SK-N-SH (cell line): Measurements from ENCODE around the gene WWC2. TPM values are rescaled to one million over a fixed set of nuclear protein-coding genes. Genes with fewer than 3 reads are reported as not detected.

Source experiments
- CTCF ChIA-PET: fragments of 300-600, 350-600 bp; formaldehyde crosslinking; extraction: SDS; loops from one replicate; lab custom pipeline; 2021; lab: Yijun Ruan, JAX
- POLR2A ChIA-PET: fragments of 350-600 bp; sonication (Branson Sonifier 250); formaldehyde crosslinking; extraction: SDS; loops from one replicate; lab custom pipeline; 2020; ENCODE audit warnings: antibody characterized with exemption, inconsistent platforms; lab: Yijun Ruan, JAX
- DNase-seq: peaks from one replicate; pipeline ENCODE4 v3.0.0; 2012
- H2AFZ ChIP-seq: fragments of 200-600 bp; sonication (generic); 2 replicates; pipeline ENCODE4 v1.8.1; 2016; ENCODE audit warnings: antibody characterized with exemption, mild to moderate bottlenecking, low read depth
- H3F3A ChIP-seq: fragments of 200-600 bp; sonication (generic); replicated peaks from 2 replicates; pipeline ENCODE3; 2016; ENCODE audit warnings: antibody characterized with exemption, mild to moderate bottlenecking; ENCODE audit not compliant: insufficient read depth
- H3K27ac ChIP-seq, 2 experiments: fragments of 200-500 bp in 1 of 2; fragments of 200-600 bp in 1 of 2; sonication (Bioruptor generic) in 1 of 2; sonication (generic), shearing (Covaris generic) in 1 of 2; 2 replicates each; pipeline versions ENCODE4 v1.5.1 to v1.6.1; 2014 to 2016; ENCODE audit warnings: low read depth in 2 of 2, inconsistent platforms in 1 of 2, low read length in 1 of 2, mild to moderate bottlenecking in 1 of 2, mixed read lengths in 1 of 2
- H3K27me3 ChIP-seq: fragments of 200-600 bp; sonication (generic), shearing (Covaris generic); 2 replicates; pipeline ENCODE4 v1.6.1; 2016; ENCODE audit warnings: mixed run types; ENCODE audit not compliant: insufficient read depth
- H3K36me3 ChIP-seq, 2 experiments: fragments of 200-500 bp in 1 of 2; fragments of 200-600 bp in 1 of 2; sonication (Bioruptor generic) in 1 of 2; sonication (generic) in 1 of 2; replicated peaks in 1 of 2; 2 replicates each; pipeline versions ENCODE3 to v1.5.1; 2014 to 2016; ENCODE audit warnings: low read length in 1 of 2, mild to moderate bottlenecking in 1 of 2; ENCODE audit not compliant: insufficient read depth in 2 of 2, control insufficient read depth in 1 of 2
- H3K4me1 ChIP-seq, 2 experiments: fragments of 200-500 bp in 1 of 2; fragments of 200-600 bp in 1 of 2; sonication (Bioruptor generic) in 1 of 2; sonication (generic), shearing (Covaris generic) in 1 of 2; 2 replicates each; pipeline versions ENCODE4 v1.5.1 to v1.6.1; 2014 to 2016; ENCODE audit warnings: low read depth in 1 of 2, low read length in 1 of 2, mixed run types in 1 of 2; ENCODE audit not compliant: insufficient read depth in 2 of 2, control insufficient read depth in 1 of 2
- H3K4me2 ChIP-seq: fragments of 200-600 bp; sonication (generic), shearing (Covaris generic); 2 replicates; pipeline ENCODE4 v1.6.1; 2017; ENCODE audit warnings: mixed run types
- H3K4me3 ChIP-seq, 2 experiments: fragments of 200-500 bp in 1 of 2; fragments of 200-600 bp in 1 of 2; sonication (Bioruptor generic) in 1 of 2; sonication (generic), shearing (Covaris generic) in 1 of 2; 2 replicates each; pipeline versions ENCODE4 v1.5.1 to v1.8.1; 2014 to 2016; ENCODE audit warnings: low read depth in 2 of 2, inconsistent platforms in 1 of 2, low read length in 1 of 2, mild to moderate bottlenecking in 1 of 2, mixed read lengths in 1 of 2, moderate library complexity in 1 of 2
- H3K79me2 ChIP-seq: fragments of 200-600 bp; sonication (generic); 2 replicates; pipeline ENCODE4 v1.8.1; 2017; ENCODE audit warnings: mild to moderate bottlenecking; ENCODE audit not compliant: insufficient read depth
- H3K9ac ChIP-seq: fragments of 200-600 bp; sonication (generic); 2 replicates; pipeline ENCODE4 v1.6.1; 2017; ENCODE audit warnings: mixed run types
- H3K9me2 ChIP-seq: fragments of 200-600 bp; sonication (generic); 2 replicates; pipeline ENCODE4 v1.6.1; 2017; ENCODE audit warnings: mixed run types
- H3K9me3 ChIP-seq: fragments of 200-600 bp; sonication (generic); 2 replicates; pipeline ENCODE4 v1.6.1; 2017; ENCODE audit warnings: mixed run types, mild to moderate bottlenecking, moderate library complexity
- H4K20me1 ChIP-seq: fragments of 200-600 bp; sonication (generic); 2 replicates; pipeline ENCODE4 v1.6.1; 2017; ENCODE audit warnings: mild to moderate bottlenecking, mixed run types; ENCODE audit not compliant: insufficient read depth
- CHD2 ChIP-seq: fragments of 150-350 bp; IDR thresholded peaks from 2 replicates; pipeline ENCODE4 v1.6.1; 2018; ENCODE audit warnings: low read length; ENCODE audit not compliant: partially characterized antibody
- ELF1 ChIP-seq: IDR thresholded peaks from 2 replicates; pipeline ENCODE4 v1.4.0; 2012
- EP300 ChIP-seq, 2 experiments: IDR thresholded peaks; 2 replicates each; pipeline versions ENCODE4 v1.4.0 to v1.6.1; 2012; ENCODE audit warnings: borderline replicate concordance in 1 of 2, low read depth in 1 of 2, low read length in 1 of 2
- GABPA ChIP-seq: IDR thresholded peaks from 2 replicates; pipeline ENCODE4 v1.4.0; 2012; ENCODE audit warnings: low read depth, mild to moderate bottlenecking
- GATA2 ChIP-seq: sonication (generic); formaldehyde crosslinking; IDR thresholded peaks from 2 replicates; pipeline ENCODE4 v1.5.0; 2020; ENCODE audit warnings: mild to moderate bottlenecking, missing genetic modification reagents
- JUND ChIP-seq: IDR thresholded peaks from 2 replicates; pipeline ENCODE4 v1.4.0; 2012
- MXI1 ChIP-seq: IDR thresholded peaks from 2 replicates; pipeline ENCODE4 v1.6.1; 2012; ENCODE audit warnings: mild to moderate bottlenecking, low read depth, low read length, improper control_type of control experiment
- NFIC ChIP-seq: IDR thresholded peaks from 2 replicates; pipeline ENCODE4 v1.4.0; 2012; ENCODE audit warnings: borderline replicate concordance
- NRF1 ChIP-seq: IDR thresholded peaks from 2 replicates; pipeline ENCODE4 v1.6.1; 2012; ENCODE audit warnings: low read depth, mild to moderate bottlenecking, low read length
- RFX5 ChIP-seq: IDR thresholded peaks from 2 replicates; pipeline ENCODE4 v1.6.1; 2012; ENCODE audit warnings: mild to moderate bottlenecking, improper control_type of control experiment, low read length
- SMC3 ChIP-seq: IDR thresholded peaks from 2 replicates; pipeline ENCODE4 v1.6.1; 2012; ENCODE audit warnings: low read depth, low read length, improper control_type of control experiment
- TEAD4 ChIP-seq: IDR thresholded peaks from 2 replicates; pipeline ENCODE4 v1.4.0; 2012; ENCODE audit warnings: mild to moderate bottlenecking, borderline replicate concordance; ENCODE audit not compliant: insufficient read depth
- WGBS: methylation state at CpG from one replicate; pipeline ENCODE4 v1.1.6; 2017; ENCODE audit warnings: low lambda C conversion rate; 5-methylcytosine and 5-hydroxymethylcytosine counted together
- polyA plus RNA-seq, 3 experiments: library from polyadenylated mRNA; depleted of rRNA; stranded (reverse); fragments of >200 nt; gene quantifications; 2 replicates each; pipeline ENCODE4 v1.2.3, GENCODE V29; 2012
- TF ChIP-seq, protein P1 (sequence below): IDR thresholded peaks from 2 replicates; pipeline ENCODE4 v1.6.1; 2012; ENCODE audit warnings: mild to moderate bottlenecking, low read depth, low read length, moderate library complexity

The WWC2 gene
- polyA plus RNA-seq, 1 of the 3 experiments (the other 2 are of a cell fraction), result 18.4 TPM

GRCh38 chr4:183352546-183352945 is 253.5 kb downstream of the WWC2 start:
- peaks cover 2 to 18% of the 10 kb centered on the region in 2 experiments; a peak in 2 of 4 replicates for H3K4me1 ChIP-seq
- H3K9ac ChIP-seq, result no peak overlapping the region
- 94% methylated on average over 4 of the region's 5 CpGs for WGBS
- peaks cover 8% of the 10 kb centered on the region for H3F3A ChIP-seq
- ChIA-PET CTCF (interaction anchor here (1.9 kb wide), 1 partner anchor 55 kb away, joined by 4 read pairs; no protein-coding TSS in a partner anchor), POLR2A (no interaction called here)
- TF ChIP-seq GATA2 (CRISPR knock-in tag) (no peak), NFIC (no peak), SMC3 (no peak), TEAD4 (no peak), CHD2 (no peak)
- TF ChIP-seq, protein P1, sequence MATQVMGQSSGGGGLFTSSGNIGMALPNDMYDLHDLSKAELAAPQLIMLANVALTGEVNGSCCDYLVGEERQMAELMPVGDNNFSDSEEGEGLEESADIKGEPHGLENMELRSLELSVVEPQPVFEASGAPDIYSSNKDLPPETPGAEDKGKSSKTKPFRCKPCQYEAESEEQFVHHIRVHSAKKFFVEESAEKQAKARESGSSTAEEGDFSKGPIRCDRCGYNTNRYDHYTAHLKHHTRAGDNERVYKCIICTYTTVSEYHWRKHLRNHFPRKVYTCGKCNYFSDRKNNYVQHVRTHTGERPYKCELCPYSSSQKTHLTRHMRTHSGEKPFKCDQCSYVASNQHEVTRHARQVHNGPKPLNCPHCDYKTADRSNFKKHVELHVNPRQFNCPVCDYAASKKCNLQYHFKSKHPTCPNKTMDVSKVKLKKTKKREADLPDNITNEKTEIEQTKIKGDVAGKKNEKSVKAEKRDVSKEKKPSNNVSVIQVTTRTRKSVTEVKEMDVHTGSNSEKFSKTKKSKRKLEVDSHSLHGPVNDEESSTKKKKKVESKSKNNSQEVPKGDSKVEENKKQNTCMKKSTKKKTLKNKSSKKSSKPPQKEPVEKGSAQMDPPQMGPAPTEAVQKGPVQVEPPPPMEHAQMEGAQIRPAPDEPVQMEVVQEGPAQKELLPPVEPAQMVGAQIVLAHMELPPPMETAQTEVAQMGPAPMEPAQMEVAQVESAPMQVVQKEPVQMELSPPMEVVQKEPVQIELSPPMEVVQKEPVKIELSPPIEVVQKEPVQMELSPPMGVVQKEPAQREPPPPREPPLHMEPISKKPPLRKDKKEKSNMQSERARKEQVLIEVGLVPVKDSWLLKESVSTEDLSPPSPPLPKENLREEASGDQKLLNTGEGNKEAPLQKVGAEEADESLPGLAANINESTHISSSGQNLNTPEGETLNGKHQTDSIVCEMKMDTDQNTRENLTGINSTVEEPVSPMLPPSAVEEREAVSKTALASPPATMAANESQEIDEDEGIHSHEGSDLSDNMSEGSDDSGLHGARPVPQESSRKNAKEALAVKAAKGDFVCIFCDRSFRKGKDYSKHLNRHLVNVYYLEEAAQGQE, result no peak
- no peaks in the 10 kb centered on the region for H3K79me2 ChIP-seq
- H3K4me3 ChIP-seq, result no peak overlapping the region
- H4K20me1 ChIP-seq, result no peaks in the 10 kb centered on the region
- H2AFZ ChIP-seq, result no peak overlapping the region
- no peak overlapping the region for H3K27ac ChIP-seq
- H3K36me3 ChIP-seq, result no peaks in the 10 kb centered on the region
- no peaks in the 10 kb centered on the region for H3K9me3 ChIP-seq
- no peak for DNase-seq
- H3K27me3 ChIP-seq, result no peaks in the 10 kb centered on the region
- H3K9me2 ChIP-seq, result no peaks in the 10 kb centered on the region
- no peak overlapping the region for H3K4me2 ChIP-seq

DNA sequence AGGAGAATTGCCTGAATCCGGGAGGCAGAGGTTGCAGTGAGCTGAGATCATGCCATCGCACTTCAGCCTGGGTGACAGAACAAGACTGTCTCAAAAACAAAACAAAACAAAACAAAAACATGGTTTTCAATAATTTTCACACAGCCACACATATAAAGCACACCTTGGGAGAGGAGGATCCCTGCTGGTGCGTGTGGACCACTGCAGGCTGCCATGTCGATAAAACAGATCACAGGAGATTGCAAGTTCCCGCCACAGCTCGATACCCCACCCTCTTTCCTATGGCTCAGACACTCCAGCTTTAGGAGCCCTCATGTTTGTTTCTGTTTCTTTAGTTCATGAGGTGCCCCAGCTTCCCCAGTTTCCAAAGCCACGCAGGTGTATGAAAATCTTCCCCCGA is 254.5 kb downstream of the WWC2 start:
- Histone ChIP-seq H3K4me1 (peaks cover 2 to 18% of the 10 kb centered on the region in 2 experiments; a peak in 2 of 4 replicates), H4K20me1 (no peaks in the 10 kb centered on the region), H3K27ac (no peak overlapping the region), H3F3A (peaks cover 8% of the 10 kb centered on the region), H3K9me2 (no peaks in the 10 kb centered on the region), H3K36me3 (no peaks in the 10 kb centered on the region), H3K9me3 (no peaks in the 10 kb centered on the region), H3K4me3 (no peak overlapping the region), H3K4me2 (no peak overlapping the region), H3K79me2 (no peaks in the 10 kb centered on the region), H3K27me3 (no peaks in the 10 kb centered on the region), H3K9ac (no peak overlapping the region), H2AFZ (no peak overlapping the region)
- TF ChIP-seq CHD2 (no peak), SMC3 (no peak), TEAD4 (no peak), ELF1 (no peak), NRF1 (no peak), GABPA (no peak), MXI1 (no peak), JUND (no peak), RFX5 (no peak), EP300 (IDR thresholded peaks at IDR 0.05; ENCODE audit: borderline replicate concordance in 1 of 2, low read depth in 1 of 2, low read length in 1 of 2) (no peak)
- TF ChIP-seq, protein P1, result no peak
- 91% methylated on average over 8 of the region's 8 CpGs for WGBS
- POLR2A ChIA-PET, result no interaction called here
- no peak for DNase-seq
- CTCF ChIA-PET, result no interaction called here
